ENCODE measurements around the gene MIOS.

Gene MIOS

GRCh38 chr7:7628476-7628875 is 61.8 kb downstream of the MIOS start:
- Mint-ChIP-seq H3K27ac (no peak overlapping the region), H3K4me1 (no peaks in the 10 kb centered on the region), H3K36me3 (ENCODE audit: low read depth) (peaks cover 4% of the 10 kb centered on the region), H3K4me3 (no peak overlapping the region), H3K27me3 (ENCODE audit: low read depth) (no peaks in the 10 kb centered on the region), H3K9me3 (peaks cover 13% of the 10 kb centered on the region)
- no peak for TF ChIP-seq CTCF (IDR thresholded peaks at IDR 0.05; ENCODE audit: unreplicated experiment in 3 of 3)

GRCh38 chr7:7630626-7631329 is 64.1 kb downstream of the MIOS start:
- H3K4me3 Mint-ChIP-seq: no peak overlapping the region
- H3K36me3 Mint-ChIP-seq (ENCODE audit: low read depth): peaks cover 4% of the 10 kb centered on the region
- no peaks in the 10 kb centered on the region for H3K4me1 Mint-ChIP-seq
- H3K9me3 Mint-ChIP-seq: peaks cover 11% of the 10 kb centered on the region
- no peak for TF ChIP-seq CTCF (IDR thresholded peaks at IDR 0.05; ENCODE audit: unreplicated experiment in 3 of 3)
- no peaks in the 10 kb centered on the region for H3K27me3 Mint-ChIP-seq (ENCODE audit: low read depth)
- no peak overlapping the region for H3K27ac Mint-ChIP-seq

- peaks cover 4% of the 10 kb centered on the region for H3K36me3 Mint-ChIP-seq (ENCODE audit: low read depth)
- peak overlapping the region; percentile 87 to 94 (median 93) for H3K4me3 Mint-ChIP-seq
- no peaks in the 10 kb centered on the region for H3K27me3 Mint-ChIP-seq (ENCODE audit: low read depth)
- no peak for TF ChIP-seq CTCF (IDR thresholded peaks at IDR 0.05; ENCODE audit: unreplicated experiment in 3 of 3)
- H3K4me1 Mint-ChIP-seq: peaks cover 20% of the 10 kb centered on the region
- no peaks in the 10 kb centered on the region for H3K9me3 Mint-ChIP-seq
- peak overlapping the region; percentile 62 to 86 (median 85) for H3K27ac Mint-ChIP-seq
These were observed 72.7 kb downstream of the MIOS start for GRCh38 chr7:7639421-7639820.

GRCh38 chr7:7639847-7640220 is 73.2 kb downstream of the MIOS start:
- TF ChIP-seq CTCF (IDR thresholded peaks at IDR 0.05; ENCODE audit: unreplicated experiment in 3 of 3): no peak
- no peaks in the 10 kb centered on the region for H3K9me3 Mint-ChIP-seq
- peak overlapping the region; percentile 87 to 94 (median 93) for H3K4me3 Mint-ChIP-seq
- no peaks in the 10 kb centered on the region for H3K27me3 Mint-ChIP-seq (ENCODE audit: low read depth)
- H3K36me3 Mint-ChIP-seq (ENCODE audit: low read depth): peaks cover 4% of the 10 kb centered on the region
- peaks cover 20% of the 10 kb centered on the region for H3K4me1 Mint-ChIP-seq
- H3K27ac Mint-ChIP-seq: peak overlapping the region; percentile 62 to 86 (median 85)

GRCh38 chr7:7640221-7641128 is 73.8 kb downstream of the MIOS start, which contains the start of gene UMAD1:
Gene UMAD1 (plus strand): TSS chr7:7640752. CDS start chr7:7673372, 32,620 bp downstream.
- Mint-ChIP-seq H3K4me1 (peaks cover 20% of the 10 kb centered on the region), H3K36me3 (ENCODE audit: low read depth) (peaks cover 7% of the 10 kb centered on the region), H3K9me3 (peaks cover under 1% of the 10 kb centered on the region), H3K27ac (peak within 1 kb of the TSS; percentile 62 to 86 (median 85)), H3K4me3 (peak within 1 kb of the TSS; percentile 87 to 94 (median 93)), H3K27me3 (ENCODE audit: low read depth) (no peaks in the 10 kb centered on the region)
- TF ChIP-seq CTCF (IDR thresholded peaks at IDR 0.05; ENCODE audit: unreplicated experiment in 3 of 3): no peak

Measured in nephron (organoid).